ENCODE data around the gene PLK1.

Gene PLK1

GRCh38 chr16:23690771-23691482 lies 12.2 kb downstream of the PLK1 start:
- peaks cover 46 to 66% of the 10 kb centered on the region in 2 donors for H3K36me3 ChIP-seq (replicated peaks in 1 of 2; ENCODE audit: control insufficient read depth in 2 of 2, insufficient read depth in 2 of 2, low read length in 2 of 2)
- no peaks in the 10 kb centered on the region for H3K27me3 ChIP-seq (ENCODE audit: control insufficient read depth in 3 of 3, insufficient read depth in 3 of 3, low read depth in 1 of 3, low read length in 3 of 3)
- no peak overlapping the region for H3K9ac ChIP-seq (ENCODE audit: low read depth, low read length, poor library complexity)
- peaks cover 4 to 10% of the 10 kb centered on the region in 2 donors for H3K4me1 ChIP-seq (ENCODE audit: control insufficient read depth in 2 of 2, insufficient read depth in 1 of 2, low read depth in 1 of 2, low read length in 2 of 2)
- H3K4me2 ChIP-seq (ENCODE audit: insufficient read depth, low read length, poor library complexity, severe bottlenecking) = no peak overlapping the region
- no peak overlapping the region for H3K18ac ChIP-seq (ENCODE audit: low read length)
- H2AFZ ChIP-seq (ENCODE audit: low read length) = no peak overlapping the region
- H3K27ac ChIP-seq (replicated peaks; ENCODE audit: low read length) = no peak overlapping the region
- no peaks in the 10 kb centered on the region for H3K9me3 ChIP-seq (replicated peaks in 1 of 2; ENCODE audit: control insufficient read depth in 2 of 2, insufficient read depth in 1 of 2, low read depth in 1 of 2, low read length in 2 of 2)
- no peak for DNase-seq (ENCODE audit: low spot score)
- no CpG with 5 or more reads among the region's 25 CpGs for WGBS, 2 donors (ENCODE audit: extremely low coverage in 2 of 2, insufficient read length in 2 of 2, insufficient replicate concordance in 1 of 2)
- H3K4ac ChIP-seq (ENCODE audit: low read length) = no peak overlapping the region
- H3K79me1 ChIP-seq (ENCODE audit: low read depth, low read length) = peaks cover 8% of the 10 kb centered on the region
- H3K14ac ChIP-seq (ENCODE audit: low read length) = no peak overlapping the region
- H2AK5ac ChIP-seq (ENCODE audit: low read depth, low read length) = no peak overlapping the region
- peak overlapping the region; percentile 4 for H2BK5ac ChIP-seq (ENCODE audit: low read length)
- H4K91ac ChIP-seq (ENCODE audit: low read depth, low read length, poor library complexity) = no peak overlapping the region
- H4K8ac ChIP-seq (ENCODE audit: low read depth, low read length) = peak overlapping the region; percentile 73
- no peak overlapping the region for H2BK120ac ChIP-seq (ENCODE audit: low read depth, low read length)
- no peak overlapping the region for H2BK12ac ChIP-seq (ENCODE audit: low read length)
- no peak overlapping the region for H2BK15ac ChIP-seq (ENCODE audit: low read length)
- H3K4me3 ChIP-seq (ENCODE audit: low read length in 2 of 2) = no peak overlapping the region
- peak overlapping the region; percentile 40 for H3K23ac ChIP-seq (ENCODE audit: low read depth, low read length, poor library complexity)

GRCh38 chr16:23691483-23692189 lies 12.9 kb downstream of the PLK1 start:
- Histone ChIP-seq H3K4ac (ENCODE audit: low read length) (no peak overlapping the region), H2BK120ac (ENCODE audit: low read depth, low read length) (no peak overlapping the region), H2BK12ac (ENCODE audit: low read length) (no peak overlapping the region), H2BK15ac (ENCODE audit: low read length) (no peak overlapping the region), H2AK5ac (ENCODE audit: low read depth, low read length) (no peak overlapping the region), H4K8ac (ENCODE audit: low read depth, low read length) (no peak overlapping the region), H3K4me2 (ENCODE audit: insufficient read depth, low read length, poor library complexity, severe bottlenecking) (no peak overlapping the region), H3K23ac (ENCODE audit: low read depth, low read length, poor library complexity) (peak overlapping the region; percentile 62), H2BK5ac (ENCODE audit: low read length) (peak overlapping the region; percentile 4), H3K18ac (ENCODE audit: low read length) (no peak overlapping the region), H3K9ac (ENCODE audit: low read depth, low read length, poor library complexity) (no peak overlapping the region), H2AFZ (ENCODE audit: low read length) (no peak overlapping the region), H3K27me3 (ENCODE audit: control insufficient read depth in 3 of 3, insufficient read depth in 3 of 3, low read depth in 1 of 3, low read length in 3 of 3) (no peaks in the 10 kb centered on the region), H3K4me3 (ENCODE audit: low read length in 2 of 2) (no peak overlapping the region), H3K14ac (ENCODE audit: low read length) (no peak overlapping the region), H3K9me3 (replicated peaks in 1 of 2; ENCODE audit: control insufficient read depth in 2 of 2, insufficient read depth in 1 of 2, low read depth in 1 of 2, low read length in 2 of 2) (no peaks in the 10 kb centered on the region), H4K91ac (ENCODE audit: low read depth, low read length, poor library complexity) (no peak overlapping the region), H3K79me1 (ENCODE audit: low read depth, low read length) (peaks cover 8% of the 10 kb centered on the region), H3K4me1 (ENCODE audit: control insufficient read depth in 2 of 2, insufficient read depth in 1 of 2, low read depth in 1 of 2, low read length in 2 of 2) (peaks cover 4 to 10% of the 10 kb centered on the region in 2 donors), H3K36me3 (replicated peaks in 1 of 2; ENCODE audit: control insufficient read depth in 2 of 2, insufficient read depth in 2 of 2, low read length in 2 of 2) (peaks cover 42 to 59% of the 10 kb centered on the region in 2 donors), H3K27ac (replicated peaks; ENCODE audit: low read length) (no peak overlapping the region)
- no peak for DNase-seq (ENCODE audit: low spot score)
- no CpG with 5 or more reads among the region's 10 CpGs for WGBS, 2 donors (ENCODE audit: extremely low coverage in 2 of 2, insufficient read length in 2 of 2, insufficient replicate concordance in 1 of 2)

- peaks cover 4 to 10% of the 10 kb centered on the region in 2 donors for H3K4me1 ChIP-seq (ENCODE audit: control insufficient read depth in 2 of 2, insufficient read depth in 1 of 2, low read depth in 1 of 2, low read length in 2 of 2)
- no peak overlapping the region for H3K18ac ChIP-seq (ENCODE audit: low read length)
- H4K8ac ChIP-seq (ENCODE audit: low read depth, low read length) = no peak overlapping the region
- no peaks in the 10 kb centered on the region for H3K27me3 ChIP-seq (ENCODE audit: control insufficient read depth in 3 of 3, insufficient read depth in 3 of 3, low read depth in 1 of 3, low read length in 3 of 3)
- no peak overlapping the region for H2AFZ ChIP-seq (ENCODE audit: low read length)
- no peak overlapping the region for H2BK5ac ChIP-seq (ENCODE audit: low read length)
- peaks cover 5% of the 10 kb centered on the region for H3K79me1 ChIP-seq (ENCODE audit: low read depth, low read length)
- no peak overlapping the region for H3K4ac ChIP-seq (ENCODE audit: low read length)
- H3K23ac ChIP-seq (ENCODE audit: low read depth, low read length, poor library complexity) = peak overlapping the region; percentile 62
- no peaks in the 10 kb centered on the region for H3K9me3 ChIP-seq (replicated peaks in 1 of 2; ENCODE audit: control insufficient read depth in 2 of 2, insufficient read depth in 1 of 2, low read depth in 1 of 2, low read length in 2 of 2)
- peak overlapping the region in 1 of 2 donors; percentile 15 for H3K4me3 ChIP-seq (ENCODE audit: low read length in 2 of 2)
- no peak overlapping the region for H4K91ac ChIP-seq (ENCODE audit: low read depth, low read length, poor library complexity)
- H2AK5ac ChIP-seq (ENCODE audit: low read depth, low read length) = no peak overlapping the region
- no peak overlapping the region for H3K9ac ChIP-seq (ENCODE audit: low read depth, low read length, poor library complexity)
- no peak overlapping the region for H2BK15ac ChIP-seq (ENCODE audit: low read length)
- WGBS, 2 donors (ENCODE audit: extremely low coverage in 2 of 2, insufficient read length in 2 of 2, insufficient replicate concordance in 1 of 2) = no CpG with 5 or more reads among the region's 6 CpGs
- no peak overlapping the region for H2BK120ac ChIP-seq (ENCODE audit: low read depth, low read length)
- H3K14ac ChIP-seq (ENCODE audit: low read length) = no peak overlapping the region
- no peak overlapping the region for H2BK12ac ChIP-seq (ENCODE audit: low read length)
- no peak overlapping the region for H3K4me2 ChIP-seq (ENCODE audit: insufficient read depth, low read length, poor library complexity, severe bottlenecking)
- H3K27ac ChIP-seq (replicated peaks; ENCODE audit: low read length) = no peak overlapping the region
- H3K36me3 ChIP-seq (replicated peaks in 1 of 2; ENCODE audit: control insufficient read depth in 2 of 2, insufficient read depth in 2 of 2, low read length in 2 of 2) = peaks cover 38 to 52% of the 10 kb centered on the region in 2 donors
- DNase-seq (ENCODE audit: low spot score) = no peak
Measured at GRCh38 chr16:23692190-23692837, 13.6 kb downstream of the PLK1 start.

GRCh38 chr16:23694265-23694643 lies 15.6 kb downstream of the PLK1 start:
- Histone ChIP-seq H3K4ac (ENCODE audit: low read length) (no peak overlapping the region), H2AK5ac (ENCODE audit: low read depth, low read length) (no peak overlapping the region), H3K23ac (ENCODE audit: low read depth, low read length, poor library complexity) (no peak overlapping the region), H3K14ac (ENCODE audit: low read length) (no peak overlapping the region), H3K27me3 (ENCODE audit: control insufficient read depth in 3 of 3, insufficient read depth in 3 of 3, low read depth in 1 of 3, low read length in 3 of 3) (no peaks in the 10 kb centered on the region), H2AFZ (ENCODE audit: low read length) (peak overlapping the region; percentile 99), H3K9me3 (replicated peaks in 1 of 2; ENCODE audit: control insufficient read depth in 2 of 2, insufficient read depth in 1 of 2, low read depth in 1 of 2, low read length in 2 of 2) (no peaks in the 10 kb centered on the region), H2BK120ac (ENCODE audit: low read depth, low read length) (no peak overlapping the region), H2BK12ac (ENCODE audit: low read length) (no peak overlapping the region), H3K18ac (ENCODE audit: low read length) (no peak overlapping the region), H3K36me3 (replicated peaks in 1 of 2; ENCODE audit: control insufficient read depth in 2 of 2, insufficient read depth in 2 of 2, low read length in 2 of 2) (peaks cover 19 to 33% of the 10 kb centered on the region in 2 donors), H4K91ac (ENCODE audit: low read depth, low read length, poor library complexity) (no peak overlapping the region), H2BK5ac (ENCODE audit: low read length) (no peak overlapping the region), H3K27ac (replicated peaks; ENCODE audit: low read length) (peak overlapping the region; percentile 73), H3K9ac (ENCODE audit: low read depth, low read length, poor library complexity) (no peak overlapping the region), H3K4me1 (ENCODE audit: control insufficient read depth in 2 of 2, insufficient read depth in 1 of 2, low read depth in 1 of 2, low read length in 2 of 2) (peaks cover 4 to 10% of the 10 kb centered on the region in 2 donors), H3K4me3 (ENCODE audit: low read length in 2 of 2) (peak overlapping the region; percentile 7 to 49), H2BK15ac (ENCODE audit: low read length) (no peak overlapping the region), H3K79me1 (ENCODE audit: low read depth, low read length) (peaks cover 1% of the 10 kb centered on the region), H4K8ac (ENCODE audit: low read depth, low read length) (no peak overlapping the region), H3K4me2 (ENCODE audit: insufficient read depth, low read length, poor library complexity, severe bottlenecking) (no peak overlapping the region)
- no CpG with 5 or more reads among the region's 4 CpGs for WGBS, 2 donors (ENCODE audit: extremely low coverage in 2 of 2, insufficient read length in 2 of 2, insufficient replicate concordance in 1 of 2)
- no peak for DNase-seq (ENCODE audit: low spot score)
